Panc1 (cell line): ENCODE results near the gene C1orf105. TPM values are rescaled to one million over a fixed set of nuclear protein-coding genes. Genes with fewer than 3 reads are reported as not detected.
"Not testable (repeated sequence)": the region's sequence is repeated elsewhere in the genome, so short reads cannot be mapped to it uniquely, and the experiment has no call there.

Source experiments
- ATAC-seq: fragments of 200-7000 bp; cut with Tn5 transposase; 2 replicates; pipeline ENCODE4 v1.9.1; 2020; ENCODE audit warnings: mild to moderate bottlenecking, moderate library complexity
- Bru-seq: library from RNA; stranded (reverse); fragments of 400-500 nt; gene quantifications from one replicate; lab custom pipeline; 2021; lab: Mats Ljungman, UMichigan
- BruChase-seq, 2 experiments: library from RNA; stranded (reverse); fragments of 400-500 nt; gene quantifications; one replicate each; lab custom pipeline; 2021; lab: Mats Ljungman, UMichigan
- BruUV-seq: library from RNA; stranded (reverse); fragments of 400-500 nt; replicated peaks from 2 replicates; lab custom pipeline; 2021; lab: Mats Ljungman, UMichigan
- CTCF ChIA-PET: fragments of 300-600 bp; sonication (Branson Sonifier 250); formaldehyde crosslinking; loops from one replicate; lab custom pipeline; 2022; ENCODE audit warnings: antibody characterized with exemption; lab: Charles Lee
- POLR2A ChIA-PET: fragments of 300-600 bp; sonication (Branson Sonifier 250); formaldehyde crosslinking; loops from one replicate; lab custom pipeline; 2022; ENCODE audit warnings: antibody characterized with exemption; lab: Charles Lee
- DNase-seq: peaks from one replicate; pipeline ENCODE4 v3.0.0-alpha.2; 2010; ENCODE audit warnings: low read depth, low spot score
- H3K27ac ChIP-seq: 2 replicates; pipeline ENCODE4 v1.5.1; 2011; ENCODE audit warnings: mild to moderate bottlenecking, low read length, inconsistent platforms
- H3K27me3 ChIP-seq: fragments of 200-500 bp; sonication (Bioruptor generic); 2 replicates; pipeline ENCODE4 v1.6.0; 2014; ENCODE audit warnings: low read length, inconsistent platforms; ENCODE audit not compliant: control insufficient read depth, insufficient read depth
- H3K36me3 ChIP-seq: fragments of 200-500 bp; sonication (Bioruptor generic); 2 replicates; pipeline ENCODE4 v1.5.1; 2014; ENCODE audit warnings: inconsistent platforms, mild to moderate bottlenecking, low read length, moderate library complexity; ENCODE audit not compliant: control insufficient read depth, insufficient read depth
- H3K4me1 ChIP-seq: 2 replicates; pipeline ENCODE4 v1.5.1; 2011; ENCODE audit warnings: inconsistent platforms, mild to moderate bottlenecking, low read length, moderate library complexity; ENCODE audit not compliant: control insufficient read depth, insufficient read depth
- H3K4me3 ChIP-seq, 2 experiments: 2 replicates each; pipeline ENCODE4 v1.5.1; 2011 to 2012; ENCODE audit warnings: low read depth in 2 of 2, low read length in 2 of 2, mild to moderate bottlenecking in 2 of 2, inconsistent platforms in 1 of 2, moderate library complexity in 1 of 2
- H3K9me3 ChIP-seq: fragments of 200-500 bp; sonication (Bioruptor generic); 2 replicates; pipeline ENCODE4 v1.5.1; 2014; ENCODE audit warnings: low read depth, mild to moderate bottlenecking, inconsistent platforms, low read length, moderate library complexity; ENCODE audit not compliant: control insufficient read depth, insufficient read depth
- CTCF ChIP-seq: fragments of 450-650 bp; IDR thresholded peaks from 2 replicates; pipeline ENCODE4 v1.5.1; 2017; ENCODE audit warnings: mild to moderate bottlenecking
- POLR2AphosphoS5 ChIP-seq: IDR thresholded peaks from 2 replicates; pipeline ENCODE4 v1.6.1; 2012; ENCODE audit warnings: mild to moderate bottlenecking, low read depth, low read length, moderate library complexity
- REST ChIP-seq, 2 experiments: IDR thresholded peaks; 2 replicates each; pipeline ENCODE4 v1.6.1; 2011 to 2012; ENCODE audit warnings: low read depth in 2 of 2, control low read depth in 1 of 2, low read length in 1 of 2, mild to moderate bottlenecking in 1 of 2, moderate library complexity in 1 of 2; ENCODE audit not compliant: insufficient read depth in 1 of 2
- SIN3A ChIP-seq: IDR thresholded peaks from 2 replicates; pipeline ENCODE4 v1.6.1; 2012; ENCODE audit warnings: low read depth, mild to moderate bottlenecking, low read length, moderate library complexity, borderline replicate concordance; ENCODE audit not compliant: insufficient read depth
- TCF7L2 ChIP-seq: IDR thresholded peaks from 2 replicates; pipeline ENCODE4 v1.6.1; 2011; ENCODE audit warnings: mild to moderate bottlenecking, low read depth, low read length, inconsistent platforms
- in situ Hi-C: cut with HindIII; loops from 2 replicates; pipeline ENCODE4 v1.10.0; 2016; ENCODE audit warnings: low sequenced_read_pairs, low pct_unique_long_range_greater_than_20kb
- intact Hi-C: fragments of 100-400 bp; cut with micrococcal nuclease; formaldehyde crosslinking; loops from one replicate; pipeline ENCODE4 v1.10.0; 2022; ENCODE audit not compliant: unreplicated experiment
- long read RNA-seq: library from polyadenylated mRNA; unstranded; transcript quantifications from one replicate; pipeline ENCODE4 v2.0.0, GENCODE V29; 2021; ENCODE audit not compliant: unreplicated experiment
- polyA plus RNA-seq: library from polyadenylated mRNA; unstranded; fragments of >200 nt; gene quantifications from one replicate; pipeline ENCODE4 v1.2.1, GENCODE V29; 2012; ENCODE audit warnings: missing spikeins; ENCODE audit not compliant: insufficient read length
- total RNA-seq: library from RNA; stranded (reverse); gene quantifications from one replicate; pipeline ENCODE4 v1.2.1, GENCODE V29; 2021; ENCODE audit not compliant: unreplicated experiment

C1orf105 gene, protein sequence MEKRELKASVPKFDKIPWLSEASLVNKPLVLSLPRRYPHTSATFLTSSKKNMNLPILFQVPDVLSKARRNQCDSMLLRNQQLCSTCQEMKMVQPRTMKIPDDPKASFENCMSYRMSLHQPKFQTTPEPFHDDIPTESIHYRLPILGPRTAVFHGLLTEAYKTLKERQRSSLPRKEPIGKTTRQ
- total RNA-seq: not detected
- polyA plus RNA-seq: not detected
- Bru-seq, nascent RNA: percentile 12 among the genes with signal in this experiment
- BruChase-seq, experiment 1, labeled RNA remaining after a 2-hour chase: not detected
- percentile 2 among the genes with signal in this experiment for BruChase-seq, experiment 2, labeled RNA remaining after a 6-hour chase
- long read RNA-seq: 0 reads

DNA sequence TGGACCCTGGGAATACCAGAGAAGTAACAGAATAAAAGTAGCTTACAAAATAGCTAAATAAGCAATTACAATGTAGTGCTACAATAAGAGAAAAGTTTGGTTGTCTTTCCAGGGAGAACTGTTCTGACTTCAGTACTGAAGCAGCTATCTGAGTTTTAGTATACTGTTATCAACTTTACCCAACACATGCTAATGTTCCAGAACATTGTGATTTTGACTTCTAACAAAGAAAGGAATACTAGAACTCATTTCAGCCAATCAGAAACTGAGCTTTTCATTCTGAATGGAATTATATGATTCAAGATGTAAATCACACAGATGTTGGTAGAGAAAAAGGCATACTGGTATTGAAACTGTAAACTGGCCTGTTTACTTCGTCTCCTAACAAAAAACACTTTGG is at the start of gene C1orf105:
C1orf105 (plus strand) TSS at position 301 of the 400 bp plus-strand sequence. CDS start 201 bp downstream, outside the sequence.
- Histone ChIP-seq H3K27ac (peak within 1 kb of the TSS; percentile 53; the same call in 1 of the 2 replicates), H3K36me3 (no peaks in the 10 kb centered on the region), H3K27me3 (no peaks in the 10 kb centered on the region), H3K4me1 (peaks cover 7% of the 10 kb centered on the region), H3K4me3 (no peak within 1 kb of the TSS), H3K9me3 (no peaks in the 10 kb centered on the region)
- no peak for ATAC-seq
- POLR2A ChIA-PET: no interaction called here
- TF ChIP-seq POLR2AphosphoS5: no peak
- no peak for TF ChIP-seq REST (IDR thresholded peaks at IDR 0.05; ENCODE audit: insufficient read depth in 1 of 2, low read depth in 2 of 2, low read length in 1 of 2)
- no peak for TF ChIP-seq SIN3A
- no peak for TF ChIP-seq TCF7L2
- no peak for TF ChIP-seq CTCF
- in situ Hi-C loops (no loop called here), intact Hi-C loops (no loop called here)
- CTCF ChIA-PET: no interaction called here
- no TSS peak for BruUV-seq
- no peak for DNase-seq

DNA sequence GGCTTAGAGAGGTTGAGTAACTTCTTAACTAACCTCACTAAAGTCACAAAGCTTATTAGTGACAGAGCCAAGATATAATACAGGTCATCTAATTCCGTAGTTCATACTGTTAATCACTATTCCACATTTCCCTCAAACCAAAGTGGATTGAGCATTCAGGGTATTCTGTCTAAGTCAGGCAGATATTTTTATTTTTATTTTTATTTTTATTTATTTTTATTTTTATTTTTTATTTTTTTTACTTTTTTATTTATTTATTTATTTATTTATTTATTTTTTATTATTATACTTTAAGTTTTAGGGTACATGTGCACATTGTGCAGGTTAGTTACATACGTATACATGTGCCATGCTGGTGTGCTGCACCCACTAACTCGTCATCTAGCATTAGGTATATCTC is 48.8 kb upstream of the C1orf105 start:
- in situ Hi-C loops, DNase-seq, H3K4me3 ChIP-seq, intact Hi-C loops, BruUV-seq, H3K27me3 ChIP-seq, H3K4me1 ChIP-seq, H3K36me3 ChIP-seq, ATAC-seq, POLR2A ChIA-PET, CTCF ChIA-PET: not testable (repeated sequence)
- Histone ChIP-seq H3K9me3 (peaks cover 18% of the 10 kb centered on the region; the same call in 1 of the 2 replicates), H3K27ac (peak overlapping the region; percentile 20; the same call in 1 of the 2 replicates)

DNA sequence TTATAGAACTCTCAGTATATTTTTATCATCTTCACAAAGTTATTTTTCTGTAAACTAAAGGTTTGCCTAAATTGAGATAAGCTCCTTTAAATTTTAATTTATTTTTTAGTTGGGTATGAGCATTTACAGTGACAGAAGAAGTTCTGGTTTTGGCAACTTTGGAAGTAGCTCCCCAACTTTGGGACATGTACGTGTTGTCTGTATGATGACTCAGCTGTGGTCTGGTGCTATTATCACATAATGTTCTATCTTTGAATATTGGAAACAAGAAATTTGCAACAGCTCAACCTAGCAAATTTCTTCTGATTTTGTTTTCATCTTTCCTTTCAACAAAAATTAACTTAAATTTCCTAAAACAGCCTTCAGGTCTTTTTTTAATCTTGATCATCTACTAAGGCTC is 46.6 kb upstream of the C1orf105 start:
- H3K9me3 ChIP-seq: no peaks in the 10 kb centered on the region; the same call in 1 of the 2 replicates
- peak overlapping the region; percentile 64; the same call in 1 of the 2 replicates for H3K27ac ChIP-seq
- BruUV-seq: no TSS peak
- DNase-seq: no peak
- intact Hi-C loops (no loop called here), in situ Hi-C loops (no loop called here)
- H3K36me3 ChIP-seq: no peaks in the 10 kb centered on the region
- no peak for ATAC-seq
- TF ChIP-seq REST (IDR thresholded peaks at IDR 0.05; ENCODE audit: insufficient read depth in 1 of 2, low read depth in 2 of 2, low read length in 1 of 2) (no peak), SIN3A (no peak), POLR2AphosphoS5 (no peak), CTCF (no peak), TCF7L2 (no peak)
- CTCF ChIA-PET: no interaction called here
- H3K27me3 ChIP-seq: no peaks in the 10 kb centered on the region
- H3K4me1 ChIP-seq: no peaks in the 10 kb centered on the region
- H3K4me3 ChIP-seq: no peak overlapping the region
- POLR2A ChIA-PET: interaction anchor here (0.6 kb wide), 1 partner anchor 14 kb away, joined by 3 read pairs; no protein-coding TSS in a partner anchor
